Liver (tissue), 9 donors: Measurements from ENCODE around the gene ANKFY1. TPM values are rescaled to one million over a fixed set of nuclear protein-coding genes. Genes with fewer than 3 reads are reported as not detected.

ENCODE experiments used
- DNase-seq: peaks from one replicate; pipeline ENCODE4 v3.0.0-alpha.2; 2017; ENCODE audit warnings: low spot score
- H3K27ac ChIP-seq, 2 donors: one replicate each; pipeline ENCODE4 v1.7.0; 2013; ENCODE audit warnings: inconsistent platforms in 2 of 2, low read length in 2 of 2, control low read depth in 1 of 2, low read depth in 1 of 2, mild to moderate bottlenecking in 1 of 2
- H3K27me3 ChIP-seq, 4 donors: one replicate each; pipeline versions ENCODE4 v1.6.1 to v1.7.0; 2013; ENCODE audit warnings: low read length in 3 of 4, inconsistent platforms in 1 of 4, mild to moderate bottlenecking in 1 of 4, moderate library complexity in 1 of 4; ENCODE audit not compliant: control insufficient read depth in 4 of 4, insufficient read depth in 4 of 4
- H3K36me3 ChIP-seq, 4 donors: one replicate each; pipeline versions ENCODE4 v1.6.1 to v1.7.0; 2013; ENCODE audit warnings: low read length in 3 of 4, mild to moderate bottlenecking in 3 of 4, low read depth in 1 of 4, moderate library complexity in 1 of 4; ENCODE audit not compliant: control insufficient read depth in 4 of 4, insufficient read depth in 3 of 4
- H3K4me1 ChIP-seq, 4 donors: one replicate each; pipeline versions ENCODE4 v1.6.1 to v1.7.0; 2013; ENCODE audit warnings: low read length in 3 of 4, mild to moderate bottlenecking in 3 of 4, moderate library complexity in 1 of 4; ENCODE audit not compliant: control insufficient read depth in 4 of 4, insufficient read depth in 4 of 4
- H3K4me3 ChIP-seq, 3 donors: one replicate each; pipeline versions ENCODE4 v1.6.1 to v1.7.0; 2013; ENCODE audit warnings: low read length in 3 of 3, control low read depth in 1 of 3, low read depth in 1 of 3, mild to moderate bottlenecking in 1 of 3
- H3K9ac ChIP-seq, 2 donors: one replicate each; pipeline ENCODE4 v1.7.0; 2013; ENCODE audit warnings: low read length in 2 of 2, mild to moderate bottlenecking in 2 of 2, moderate library complexity in 2 of 2, control low read depth in 1 of 2, low read depth in 1 of 2
- H3K9me3 ChIP-seq, 4 donors: one replicate each; pipeline versions ENCODE4 v1.6.1 to v1.7.0; 2013; ENCODE audit warnings: low read length in 3 of 4; ENCODE audit not compliant: control insufficient read depth in 4 of 4
- ATF3 ChIP-seq: IDR thresholded peaks from 2 replicates; pipeline ENCODE4 v1.6.1; 2016; ENCODE audit warnings: antibody characterized with exemption
- EGR1 ChIP-seq, 2 donors: IDR thresholded peaks; 2 replicates each; pipeline ENCODE4 v1.6.1; 2016 to 2018; ENCODE audit warnings: antibody characterized with exemption in 2 of 2, low read depth in 2 of 2
- FOXA1 ChIP-seq: IDR thresholded peaks from 2 replicates; pipeline ENCODE4 v1.6.1; 2016; ENCODE audit warnings: antibody characterized with exemption
- FOXA2 ChIP-seq: IDR thresholded peaks from 2 replicates; pipeline ENCODE4 v1.6.1; 2016; ENCODE audit warnings: antibody characterized with exemption
- GABPA ChIP-seq, 2 donors: IDR thresholded peaks in 1 of 2; conservative IDR thresholded peaks in 1 of 2; 2 replicates each; pipeline ENCODE4 v1.6.1; 2016; ENCODE audit warnings: antibody characterized with exemption in 2 of 2, mild to moderate bottlenecking in 1 of 2, moderate library complexity in 1 of 2
- HNF4A ChIP-seq, 2 donors: conservative IDR thresholded peaks; 2 replicates each; pipeline ENCODE4 v1.6.1; 2016; ENCODE audit warnings: antibody characterized with exemption in 2 of 2, mild to moderate bottlenecking in 2 of 2
- HNF4G ChIP-seq: IDR thresholded peaks from 2 replicates; pipeline ENCODE4 v1.6.1; 2016; ENCODE audit warnings: antibody characterized with exemption
- JUND ChIP-seq, 2 donors: IDR thresholded peaks; 2 replicates each; pipeline ENCODE4 v1.6.1; 2016; ENCODE audit warnings: antibody characterized with exemption in 2 of 2
- MAX ChIP-seq: IDR thresholded peaks from 2 replicates; pipeline ENCODE4 v1.6.1; 2016; ENCODE audit warnings: antibody characterized with exemption
- NR2F2 ChIP-seq: IDR thresholded peaks from 2 replicates; pipeline ENCODE4 v1.6.1; 2016; ENCODE audit warnings: antibody characterized with exemption
- RAD21 ChIP-seq, 2 donors: IDR thresholded peaks; 2 replicates each; pipeline ENCODE4 v1.6.1; 2016; ENCODE audit warnings: antibody characterized with exemption in 2 of 2, mild to moderate bottlenecking in 2 of 2
- REST ChIP-seq: IDR thresholded peaks from 2 replicates; pipeline ENCODE4 v1.6.1; 2016; ENCODE audit warnings: antibody characterized with exemption, mild to moderate bottlenecking
- RXRA ChIP-seq, 2 donors: IDR thresholded peaks; 2 replicates each; pipeline ENCODE4 v1.6.1; 2017 to 2018; ENCODE audit warnings: antibody characterized with exemption in 2 of 2, mild to moderate bottlenecking in 1 of 2
- SP1 ChIP-seq: IDR thresholded peaks from 2 replicates; pipeline ENCODE4 v1.6.1; 2018; ENCODE audit warnings: antibody characterized with exemption, mild to moderate bottlenecking
- TAF1 ChIP-seq: conservative IDR thresholded peaks from 2 replicates; pipeline ENCODE4 v1.6.1; 2016; ENCODE audit warnings: antibody characterized with exemption, mild to moderate bottlenecking
- YY1 ChIP-seq: IDR thresholded peaks from 2 replicates; pipeline ENCODE4 v1.6.1; 2016; ENCODE audit warnings: antibody characterized with exemption, mild to moderate bottlenecking
- ZBTB33 ChIP-seq: IDR thresholded peaks from 2 replicates; pipeline ENCODE4 v1.6.1; 2016; ENCODE audit warnings: antibody characterized with exemption
- WGBS: extraction: QIAGEN DNeasy Blood & Tissue Kit; methylation state at CpG from one replicate; pipeline ENCODE4 v1.1.7; 2013; 5-methylcytosine and 5-hydroxymethylcytosine counted together
- polyA plus RNA-seq, 2 donors: library from polyadenylated mRNA; stranded (reverse) in 1 of 2; unstranded in 1 of 2; fragments of 200-250 nt in 1 of 2; fragments of >200 nt in 1 of 2; fragmentation: Nextera tagmentation in 1 of 2; extraction: Ambion mirVana in 1 of 2; gene quantifications; one replicate each; pipeline versions ENCODE4 v1.2.1 to v1.2.3, GENCODE V29; 2013 to 2015
- total RNA-seq, 2 donors: library from RNA; depleted of rRNA; stranded (reverse); fragments of >200 nt; gene quantifications; one replicate each; pipeline ENCODE4 v1.2.3, GENCODE V29; 2014
- donor health status: healthy.
- donor health status: healthy.
- donor health status: healthy.
- donor health status: healthy.
- donor health status: healthy.

The ANKFY1 gene
- total and polyA plus RNA-seq, 4 donors, result 6.8 to 38.6 (median 21.9) TPM

- TF ChIP-seq JUND (IDR thresholded peaks at IDR 0.05), result no peak
- TF ChIP-seq RXRA (IDR thresholded peaks at IDR 0.05), result no peak
- no peak for TF ChIP-seq FOXA1
- no peak for TF ChIP-seq RAD21 (IDR thresholded peaks at IDR 0.05)
- TF ChIP-seq EGR1 (IDR thresholded peaks at IDR 0.05; ENCODE audit: low read depth in 2 of 2), result no peak
- no peak for TF ChIP-seq SP1
- TF ChIP-seq FOXA2, result no peak
- TF ChIP-seq GABPA (IDR thresholded peaks at IDR 0.05 in 1 of 2, conservative IDR thresholded peaks at IDR 0.05 in 1 of 2), result no peak
- TF ChIP-seq NR2F2, result no peak
- no peak for TF ChIP-seq TAF1
- no peak for TF ChIP-seq HNF4A (conservative IDR thresholded peaks at IDR 0.05)
- TF ChIP-seq YY1, result no peak
- no peak for TF ChIP-seq ATF3
- no peak for DNase-seq
- Histone ChIP-seq H3K4me3 (no peak overlapping the region), H3K27me3 (no peaks in the 10 kb centered on the region), H3K36me3 (peaks cover 24 to 88% (median 64%) of the 10 kb centered on the region in 4 donors), H3K27ac (no peak overlapping the region), H3K9me3 (no peaks in the 10 kb centered on the region), H3K4me1 (no peaks in the 10 kb centered on the region), H3K9ac (no peak overlapping the region)
- WGBS, result 99% methylated on average over 7 of the region's 7 CpGs
Measured at GRCh38 chr17:4173781-4174180, 90.0 kb downstream of the ANKFY1 start.

- Histone ChIP-seq H3K27me3 (no peaks in the 10 kb centered on the region), H3K4me1 (no peaks in the 10 kb centered on the region), H3K9me3 (no peaks in the 10 kb centered on the region), H3K9ac (no peak overlapping the region), H3K4me3 (no peak overlapping the region), H3K27ac (no peak overlapping the region), H3K36me3 (peaks cover 20 to 83% (median 58%) of the 10 kb centered on the region in 4 donors)
- WGBS, result 97% methylated on average over 12 of the region's 12 CpGs
- no peak for DNase-seq
- TF ChIP-seq TAF1 (no peak), HNF4G (no peak), RAD21 (IDR thresholded peaks at IDR 0.05) (no peak), ATF3 (no peak), FOXA1 (no peak), ZBTB33 (no peak), GABPA (IDR thresholded peaks at IDR 0.05 in 1 of 2, conservative IDR thresholded peaks at IDR 0.05 in 1 of 2) (no peak), SP1 (no peak), FOXA2 (no peak), MAX (no peak), RXRA (IDR thresholded peaks at IDR 0.05) (no peak), EGR1 (IDR thresholded peaks at IDR 0.05; ENCODE audit: low read depth in 2 of 2) (no peak), REST (no peak), JUND (IDR thresholded peaks at IDR 0.05) (no peak)
Measured at GRCh38 chr17:4172356-4172755, 91.4 kb downstream of the ANKFY1 start.
